ENCODE measurements around the gene ALDH16A1.

- no peak for TF ChIP-seq CEBPB (IDR thresholded peaks at IDR 0.05; ENCODE audit: low read depth, low read length)
- no peak for TF ChIP-seq POLR2A (IDR thresholded peaks at IDR 0.05; ENCODE audit: low read depth, low read length)
- no peak for TF ChIP-seq CTCF (conservative IDR thresholded peaks at IDR 0.05; ENCODE audit: low read depth, low read length)
- TF ChIP-seq SMC3 (IDR thresholded peaks at IDR 0.05; ENCODE audit: low read depth, low read length), result no peak
- no peak for TF ChIP-seq CHD1 (IDR thresholded peaks at IDR 0.05; ENCODE audit: low read depth, low read length)
- no peak for TF ChIP-seq RCOR1 (IDR thresholded peaks at IDR 0.05; ENCODE audit: insufficient replicate concordance, low read length)
- no peak for TF ChIP-seq NFE2L2 (IDR thresholded peaks at IDR 0.05; ENCODE audit: low read depth, low read length)
- no peak for TF ChIP-seq ELK1 (IDR thresholded peaks at IDR 0.05; ENCODE audit: borderline replicate concordance, low read depth, low read length)
Observed at GRCh38 chr19:49499030-49499670, 46.1 kb downstream of the ALDH16A1 start.

Data from IMR-90 (cell line).